ENCODE measurements around the gene SMG5.
A peak's percentile ranks its signal among the peaks of the same experiment; 100 is the strongest.

SMG5 gene

DNA sequence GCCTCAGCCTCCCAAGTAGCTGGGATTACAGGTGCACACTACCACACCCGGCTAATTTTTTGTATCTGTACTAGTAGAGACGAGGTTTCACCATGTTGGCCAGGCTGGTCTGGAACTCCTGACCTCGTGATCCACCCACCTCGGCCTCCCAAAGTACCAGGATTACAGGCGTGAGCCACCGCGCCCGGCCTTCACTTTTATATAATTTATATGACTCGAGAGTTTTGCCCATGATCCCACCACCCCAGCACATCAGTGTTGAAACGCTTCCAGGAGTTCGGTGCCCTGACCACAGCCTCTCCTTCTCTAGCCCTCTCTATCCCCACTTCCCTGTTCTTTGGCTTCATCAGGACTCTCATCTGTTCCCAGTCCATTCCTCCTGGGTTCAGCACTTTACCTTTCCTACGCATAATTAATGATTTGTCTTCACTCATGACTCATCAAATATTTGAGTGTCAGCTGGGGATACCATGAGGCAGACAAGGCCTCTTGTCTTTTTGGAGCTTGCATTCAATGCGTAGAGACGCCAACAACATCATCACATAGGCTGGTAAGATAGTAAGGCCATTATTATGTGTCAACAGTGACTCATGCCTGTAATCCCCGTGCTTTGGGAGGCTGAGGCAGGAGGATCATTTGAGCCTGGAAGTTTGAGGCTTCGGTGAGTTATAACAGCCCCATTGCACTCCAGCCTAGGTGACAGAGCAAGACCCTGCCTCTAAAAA lies 68.4 kb downstream of the SMG5 start:
- no peak for DNase-seq (ENCODE audit: low spot score)

DNA sequence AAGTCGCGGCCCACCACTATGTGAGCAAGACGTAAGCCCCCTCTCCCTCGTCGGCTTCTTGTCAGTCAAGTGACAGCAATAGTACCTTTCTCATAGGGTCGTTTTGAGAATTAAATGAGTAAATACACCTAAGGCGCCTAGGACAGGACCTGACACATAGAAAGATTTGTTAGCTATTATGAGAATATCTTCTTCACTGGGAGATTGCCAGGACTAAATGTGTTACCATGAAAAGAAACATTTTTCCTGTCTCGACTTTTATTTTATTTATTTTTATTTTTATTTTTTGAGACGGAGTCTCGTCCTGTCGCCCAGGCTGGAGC lies 69.0 kb downstream of the SMG5 start:
- peak; percentile 41 for DNase-seq (ENCODE audit: low spot score)

DNA sequence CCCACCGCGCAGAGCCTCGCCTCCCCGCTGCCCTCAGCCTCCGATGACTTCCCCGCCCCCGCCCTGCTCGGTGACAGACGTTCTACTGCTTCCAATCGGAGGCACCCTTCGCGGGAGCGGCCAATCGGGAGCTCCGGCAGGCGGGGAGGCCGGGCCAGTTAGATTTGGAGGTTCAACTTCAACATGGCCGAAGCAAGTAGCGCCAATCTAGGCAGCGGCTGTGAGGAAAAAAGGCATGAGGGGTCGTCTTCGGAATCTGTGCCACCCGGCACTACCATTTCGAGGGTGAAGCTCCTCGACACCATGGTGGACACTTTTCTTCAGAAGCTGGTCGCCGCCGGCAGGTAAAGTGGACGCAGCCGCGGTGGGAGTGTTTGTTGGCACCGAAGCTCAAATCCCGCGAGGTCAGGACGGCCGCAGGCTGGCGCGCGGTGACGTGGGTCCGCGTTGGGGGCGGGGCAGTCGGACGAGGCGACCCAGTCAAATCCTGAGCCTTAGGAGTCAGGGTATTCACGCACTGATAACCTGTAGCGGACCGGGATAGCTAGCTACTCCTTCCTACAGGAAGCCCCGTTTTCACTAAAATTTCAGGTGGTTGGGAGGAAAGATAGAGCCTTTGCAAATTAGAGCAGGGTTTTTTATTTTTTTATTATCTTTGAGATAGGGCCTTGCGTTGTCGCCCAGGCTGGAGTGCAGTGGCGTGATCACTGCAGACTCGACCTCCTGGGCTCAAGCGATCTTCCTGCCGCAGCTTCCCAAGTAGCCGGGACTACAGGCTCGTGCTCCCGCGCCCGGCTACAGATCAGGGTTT lies 69.6 kb downstream of the SMG5 start, which contains the start of gene PMF1:
Gene PMF1 (plus strand): TSS at position 175 of the 811 bp plus-strand sequence. CDS start 9 bp downstream, at position 184.
- DNase-seq (ENCODE audit: low spot score): peak; percentile 100

DNA sequence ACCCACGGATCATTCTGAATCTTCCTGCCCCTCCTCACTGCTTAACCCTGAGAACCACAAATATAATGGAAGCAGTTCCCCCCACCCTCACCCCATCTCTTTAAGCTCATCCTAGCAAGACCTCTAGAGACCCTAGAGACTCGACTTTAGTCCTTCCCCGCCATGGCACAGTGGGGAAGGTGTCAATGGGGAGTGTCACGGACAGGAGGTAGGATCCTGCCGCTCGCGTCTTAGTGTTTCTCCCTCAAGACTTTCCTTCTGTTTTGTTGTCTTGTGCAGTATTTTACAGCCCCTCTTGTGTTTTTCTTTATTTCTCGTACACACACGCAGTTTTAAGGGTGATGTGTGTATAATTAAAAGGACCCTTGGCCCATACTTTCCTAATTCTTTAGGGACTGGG lies 70.5 kb downstream of the SMG5 start:
- no peak for DNase-seq (ENCODE audit: low spot score)

DNA sequence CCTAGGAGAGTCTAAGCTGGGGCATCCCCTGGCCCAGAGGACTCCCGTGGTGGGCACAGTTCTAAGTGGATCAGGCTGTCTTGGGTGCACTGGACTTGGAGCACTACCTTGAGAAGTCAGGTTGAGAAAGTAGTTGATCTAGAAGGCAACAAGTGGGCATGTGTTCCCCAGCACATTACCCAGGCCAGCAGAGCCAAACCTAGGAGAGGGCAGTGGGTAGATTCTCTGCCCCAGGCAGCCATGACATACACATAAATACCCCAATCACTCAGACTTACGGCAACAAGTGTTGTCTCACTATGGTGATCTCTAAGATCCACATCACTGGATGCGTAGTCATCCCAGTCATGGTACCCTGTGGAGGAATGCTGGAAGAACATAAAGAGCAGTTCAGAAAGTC lies 71.4 kb downstream of the SMG5 start:
- no peak for DNase-seq (ENCODE audit: low spot score)

DNA sequence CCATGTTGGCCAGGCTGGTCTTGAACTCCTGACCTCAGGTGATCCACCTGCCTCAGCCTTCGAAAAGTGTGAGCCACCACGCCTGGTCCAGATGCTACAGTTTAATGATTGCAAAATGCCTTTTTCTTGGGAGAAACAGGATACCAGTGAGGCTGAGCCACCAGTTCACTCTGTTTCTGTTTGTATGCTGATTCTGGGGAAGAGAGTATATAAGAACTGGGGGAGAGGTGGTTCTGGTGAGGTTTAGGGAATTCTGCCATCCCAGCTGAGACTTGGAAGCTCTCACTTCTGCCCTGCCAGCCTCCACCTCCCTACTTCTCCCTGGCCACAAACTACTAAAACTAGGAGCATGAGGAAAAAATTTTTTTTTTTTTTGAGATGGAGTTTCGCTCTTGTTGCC lies 77.9 kb downstream of the SMG5 start:
- no peak for DNase-seq (ENCODE audit: low spot score)

DNA sequence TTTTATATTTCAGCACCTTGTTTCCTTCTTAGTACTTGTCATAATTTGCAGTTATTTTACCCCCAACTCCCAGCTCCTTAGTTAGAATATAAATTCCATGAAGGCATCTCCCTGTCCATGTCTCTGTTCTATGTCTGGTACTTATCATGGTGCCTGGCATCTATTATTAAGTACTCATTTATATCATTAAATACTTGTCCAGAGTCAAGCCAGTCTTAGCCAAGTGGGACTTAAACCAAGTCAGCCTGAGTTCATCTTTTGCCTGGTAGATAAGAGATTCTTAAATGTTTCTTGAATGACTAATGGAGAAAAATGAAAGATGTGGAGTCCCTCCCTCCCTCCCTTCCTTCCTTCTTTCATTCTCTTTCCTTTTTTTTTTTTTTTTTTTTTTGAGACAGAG lies 79.3 kb downstream of the SMG5 start:
- no peak for DNase-seq (ENCODE audit: low spot score)

DNA sequence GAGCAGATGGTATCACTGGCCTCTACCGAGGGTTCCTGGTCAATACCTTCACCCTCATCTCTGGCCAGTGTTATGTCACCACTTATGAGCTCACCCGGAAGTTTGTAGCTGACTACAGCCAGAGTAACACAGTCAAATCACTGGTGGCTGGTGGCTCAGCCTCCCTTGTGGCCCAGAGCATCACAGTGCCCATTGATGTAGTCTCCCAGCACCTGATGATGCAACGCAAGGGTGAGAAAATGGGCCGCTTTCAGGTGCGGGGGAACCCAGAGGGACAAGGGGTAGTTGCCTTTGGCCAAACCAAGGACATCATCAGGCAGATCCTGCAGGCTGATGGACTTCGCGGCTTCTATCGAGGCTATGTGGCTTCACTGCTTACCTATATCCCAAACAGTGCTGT lies 82.6 kb downstream of the SMG5 start:
- no peak for DNase-seq (ENCODE audit: low spot score)
